ENCODE measurements around the gene SLC5A3.

The SLC5A3 gene

DNA sequence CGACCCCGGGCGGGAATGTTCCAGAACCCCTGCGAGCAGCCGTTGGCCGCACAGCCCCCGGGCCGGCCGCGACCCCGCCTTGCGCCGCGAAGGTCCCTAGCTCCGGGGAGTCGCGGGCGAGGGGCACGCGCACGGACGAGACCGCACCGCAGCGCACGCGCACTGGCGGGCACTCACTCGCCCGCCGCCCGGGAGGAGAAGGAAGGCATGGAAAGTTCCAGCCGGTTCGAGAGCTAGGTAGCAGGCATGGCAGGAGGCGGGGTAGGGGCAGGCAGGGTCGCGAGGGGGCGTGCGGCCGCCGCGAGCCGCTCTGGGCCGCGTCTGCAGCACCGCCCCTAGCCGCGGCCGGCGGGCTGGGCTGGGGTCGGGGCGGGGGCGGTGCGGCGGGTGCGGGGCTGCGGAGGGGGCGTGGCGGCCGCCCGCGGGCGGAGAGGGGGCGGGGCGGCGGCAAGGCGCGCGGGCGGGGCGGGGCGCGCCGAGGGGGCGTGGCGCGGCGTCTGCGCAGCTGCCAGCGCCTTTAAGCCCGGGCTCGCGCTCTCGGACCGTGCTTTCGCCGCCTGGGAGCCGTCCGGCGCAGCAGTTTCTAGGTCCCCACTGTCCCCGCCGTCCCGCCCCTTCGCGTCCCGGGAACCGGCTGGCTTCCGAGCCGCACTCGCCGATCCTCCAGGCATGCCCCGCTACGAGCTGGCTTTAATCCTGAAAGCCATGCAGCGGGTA lies at the start of gene SLC5A3, which contains the start of gene MRPS6:
TSS of gene SLC5A3 (plus strand) at position 547 of the 717 bp plus-strand sequence. CDS start 21,621 bp downstream, outside the sequence.
TSS of gene MRPS6 (plus strand) at position 547 of the 717 bp plus-strand sequence. CDS start at position 670, 123 bp downstream.
- DNase-seq: peak; percentile 55

DNA sequence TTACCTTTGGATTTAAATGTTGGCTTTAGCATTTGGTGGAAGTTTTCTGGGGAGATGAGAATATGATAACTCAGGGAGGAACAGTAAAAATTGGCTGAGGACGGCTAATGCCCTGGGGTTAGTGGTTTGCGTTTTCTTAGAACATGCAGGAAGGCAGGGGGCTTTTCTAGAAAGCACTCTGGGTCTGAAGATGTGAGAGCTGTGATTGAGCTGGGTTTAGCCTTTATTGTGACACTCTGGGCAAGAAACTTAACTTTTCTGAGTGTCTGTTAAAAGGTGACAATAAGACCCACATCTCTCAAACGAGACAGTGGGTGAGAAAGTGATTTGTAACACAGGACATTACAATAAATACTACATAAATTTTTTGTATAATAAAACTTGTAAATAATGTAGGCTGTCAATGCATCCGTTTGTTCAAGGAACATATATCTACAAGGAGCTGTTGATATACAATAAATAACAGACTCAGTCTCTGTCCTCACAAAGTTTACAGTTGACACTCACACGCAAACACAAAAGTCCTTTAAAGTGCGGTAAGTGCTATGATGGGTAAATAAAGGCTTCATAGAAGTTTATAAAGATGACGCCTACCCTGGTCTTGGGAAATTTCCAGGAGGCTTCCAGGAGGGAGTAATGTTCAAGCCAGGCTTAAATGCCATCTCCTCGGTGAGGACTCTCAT lies 49.5 kb upstream of the SLC5A3 start:
- no peak for DNase-seq

DNA sequence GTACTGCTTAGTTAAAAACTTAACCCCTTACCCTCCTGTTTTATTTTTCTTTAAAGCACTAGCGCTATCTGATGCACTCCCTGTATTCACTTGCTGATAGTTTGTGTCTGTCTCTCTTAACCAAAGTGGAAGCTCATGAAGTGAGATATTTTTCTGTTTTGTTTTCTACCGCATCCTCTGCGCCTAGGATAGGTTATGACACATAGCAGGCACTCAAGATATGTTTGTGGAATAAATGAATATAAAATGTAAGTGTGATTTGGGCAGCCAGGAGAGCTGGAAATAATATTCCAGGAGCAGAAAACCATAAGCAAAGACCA lies 49.0 kb upstream of the SLC5A3 start:
- no peak for DNase-seq

DNA sequence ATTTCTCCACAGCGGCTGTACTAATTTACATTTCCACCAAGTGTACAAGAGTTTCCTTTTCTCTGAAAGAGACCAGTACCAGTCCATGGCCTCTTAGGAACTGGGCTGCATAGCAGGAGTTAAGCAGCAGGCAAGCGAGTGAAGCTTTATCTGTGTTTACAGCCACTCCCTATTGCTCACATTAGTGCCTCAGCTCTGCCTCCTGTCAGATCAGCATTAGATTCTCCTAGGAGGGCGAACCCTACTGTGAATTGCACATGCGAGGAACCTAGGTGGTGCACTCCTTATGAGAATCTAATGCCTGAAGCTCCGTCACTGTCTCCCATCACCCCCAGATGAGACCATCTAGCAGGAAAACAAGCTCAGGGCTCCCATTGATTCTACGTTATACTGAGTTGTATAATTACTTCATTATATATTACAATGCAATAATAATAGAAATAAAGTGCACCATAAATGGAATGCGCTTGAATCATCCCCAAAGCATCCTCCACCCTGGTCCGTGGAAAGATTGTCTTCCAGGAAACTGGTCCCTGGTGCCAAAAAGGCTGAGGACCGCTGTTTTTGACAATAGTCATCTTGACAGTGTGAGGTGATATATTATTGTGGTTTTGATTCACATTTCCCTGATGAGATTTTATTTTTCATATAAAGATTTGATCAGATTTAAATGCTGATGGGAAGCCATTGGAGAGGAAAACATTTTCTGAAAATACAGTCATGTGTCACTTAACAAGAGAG lies 45.5 kb upstream of the SLC5A3 start:
- no peak for DNase-seq

DNA sequence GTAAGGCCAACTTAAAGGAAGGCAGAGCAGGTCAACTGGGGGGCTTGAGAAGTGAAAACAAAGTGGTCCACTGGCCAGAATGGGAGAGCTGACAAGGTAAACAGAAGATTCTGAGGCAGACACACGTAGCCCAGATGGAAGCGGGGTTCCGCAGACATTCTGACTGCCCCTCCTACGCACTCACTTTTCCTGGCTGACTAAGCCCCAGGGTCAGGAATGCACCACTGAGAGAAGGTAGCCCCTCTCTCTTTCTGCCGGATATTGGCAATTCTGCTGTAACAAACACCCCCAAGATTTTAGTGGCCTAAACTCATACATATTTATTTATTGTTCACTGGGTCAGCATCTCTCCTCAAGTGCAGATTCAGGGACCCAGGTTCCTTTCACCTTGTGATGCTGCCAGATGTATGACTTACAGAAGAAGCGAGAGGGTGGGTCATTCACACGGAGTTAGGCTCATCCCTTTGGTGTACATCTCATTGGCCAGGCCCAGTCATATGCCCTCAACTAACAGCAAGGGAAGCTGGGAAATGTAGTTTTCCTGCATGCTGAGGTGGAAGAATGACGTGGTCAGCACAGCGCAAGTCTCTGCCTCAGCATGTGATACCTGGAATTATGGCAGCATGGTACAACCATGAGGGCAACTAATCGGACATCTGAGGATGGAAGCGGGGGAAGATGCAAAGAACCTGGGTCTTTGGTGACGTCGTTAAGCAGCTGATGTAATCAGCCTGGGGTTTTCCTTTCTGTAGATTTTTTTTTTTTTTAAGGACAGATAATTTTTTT lies 43.4 kb upstream of the SLC5A3 start:
- DNase-seq: no peak

DNA sequence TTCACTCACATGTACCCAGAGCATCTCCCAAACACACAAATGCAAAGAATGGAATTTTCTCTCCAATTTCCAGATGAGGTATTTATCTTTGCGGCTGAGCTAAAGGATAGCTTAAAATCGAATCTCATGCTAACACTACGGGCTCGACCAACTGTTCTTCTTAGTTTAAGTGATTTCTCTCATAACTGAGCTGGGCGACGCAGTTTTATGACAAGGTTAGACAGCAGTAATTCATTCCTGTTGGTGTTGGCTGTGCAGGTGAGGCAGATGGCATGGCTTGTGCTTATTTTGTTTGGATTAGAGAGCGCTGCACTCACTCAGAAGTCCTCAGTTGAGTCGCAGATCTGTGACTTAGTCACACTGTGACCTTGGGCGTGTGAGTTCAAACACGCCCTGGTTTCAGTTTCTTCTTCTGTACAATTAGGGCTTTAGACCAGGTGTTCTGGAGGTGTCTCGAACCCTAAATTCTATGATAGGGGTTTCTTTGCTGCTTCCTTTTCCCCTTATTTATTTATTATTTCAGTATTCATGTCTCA lies 41.5 kb upstream of the SLC5A3 start:
- no peak for DNase-seq

DNA sequence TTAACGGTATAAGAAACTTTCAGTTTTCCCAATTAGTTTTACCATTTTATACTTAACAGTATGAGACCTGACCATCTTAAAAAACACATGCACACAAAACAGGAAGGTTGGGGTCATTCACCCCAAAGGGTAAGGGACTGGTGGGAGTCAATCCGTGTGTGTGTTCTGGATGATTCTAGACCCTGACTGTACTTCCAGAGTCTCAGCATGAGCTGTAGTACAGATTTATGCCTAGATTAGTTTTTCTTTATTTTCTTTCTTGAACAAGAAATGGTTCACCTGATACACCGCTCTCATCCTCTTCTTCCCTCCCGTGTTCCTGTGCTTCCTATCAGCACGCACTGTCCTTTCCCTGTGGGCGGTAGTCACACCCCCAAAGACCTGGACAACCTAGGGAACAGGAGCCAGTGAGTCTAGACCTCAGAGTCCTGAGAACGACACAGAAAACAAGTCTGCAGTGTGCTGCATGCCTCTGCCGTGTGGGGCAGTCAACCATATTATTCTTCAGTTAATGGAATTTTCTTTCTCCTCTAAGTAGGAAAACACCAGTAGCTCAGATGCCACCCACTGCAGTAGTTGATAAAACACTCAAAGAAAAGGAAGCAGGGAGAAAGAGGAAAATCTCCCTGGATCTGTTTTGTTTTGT lies 38.9 kb upstream of the SLC5A3 start:
- no peak for DNase-seq

DNA sequence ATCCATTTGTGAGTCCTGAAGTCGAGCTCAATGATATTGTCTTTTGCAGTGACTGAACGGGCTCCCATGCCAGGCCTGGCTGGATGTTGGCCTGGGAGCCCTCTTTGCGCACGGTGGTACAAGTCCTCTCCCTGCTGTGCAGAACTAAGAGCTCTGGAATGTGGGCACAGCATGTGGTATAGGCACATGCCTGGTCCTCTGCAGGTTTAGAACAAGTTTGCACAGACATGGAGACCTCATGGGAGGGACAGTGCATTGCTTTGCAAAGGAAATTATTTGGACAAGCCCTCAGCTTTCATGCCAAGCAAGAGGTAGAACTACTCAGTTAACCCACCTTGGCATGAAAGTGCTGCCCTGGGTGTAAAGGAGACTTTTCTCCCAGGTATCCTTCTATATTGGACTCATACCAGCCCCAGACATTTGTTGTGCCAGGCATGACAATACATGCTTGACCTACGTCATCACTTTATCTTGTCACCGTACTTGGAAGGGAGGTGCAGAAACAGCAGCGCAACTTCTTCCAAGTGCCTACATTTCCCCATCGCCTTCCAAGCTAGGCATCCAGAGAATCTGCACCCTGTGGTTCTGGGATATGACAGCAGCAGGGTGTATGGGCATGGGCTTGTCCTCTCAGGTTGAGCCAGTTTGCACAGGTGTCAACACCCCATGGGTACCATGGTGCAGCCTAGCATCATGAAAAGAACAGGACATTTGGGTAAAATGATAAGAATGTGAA lies 37.6 kb upstream of the SLC5A3 start:
- DNase-seq: no peak

DNA sequence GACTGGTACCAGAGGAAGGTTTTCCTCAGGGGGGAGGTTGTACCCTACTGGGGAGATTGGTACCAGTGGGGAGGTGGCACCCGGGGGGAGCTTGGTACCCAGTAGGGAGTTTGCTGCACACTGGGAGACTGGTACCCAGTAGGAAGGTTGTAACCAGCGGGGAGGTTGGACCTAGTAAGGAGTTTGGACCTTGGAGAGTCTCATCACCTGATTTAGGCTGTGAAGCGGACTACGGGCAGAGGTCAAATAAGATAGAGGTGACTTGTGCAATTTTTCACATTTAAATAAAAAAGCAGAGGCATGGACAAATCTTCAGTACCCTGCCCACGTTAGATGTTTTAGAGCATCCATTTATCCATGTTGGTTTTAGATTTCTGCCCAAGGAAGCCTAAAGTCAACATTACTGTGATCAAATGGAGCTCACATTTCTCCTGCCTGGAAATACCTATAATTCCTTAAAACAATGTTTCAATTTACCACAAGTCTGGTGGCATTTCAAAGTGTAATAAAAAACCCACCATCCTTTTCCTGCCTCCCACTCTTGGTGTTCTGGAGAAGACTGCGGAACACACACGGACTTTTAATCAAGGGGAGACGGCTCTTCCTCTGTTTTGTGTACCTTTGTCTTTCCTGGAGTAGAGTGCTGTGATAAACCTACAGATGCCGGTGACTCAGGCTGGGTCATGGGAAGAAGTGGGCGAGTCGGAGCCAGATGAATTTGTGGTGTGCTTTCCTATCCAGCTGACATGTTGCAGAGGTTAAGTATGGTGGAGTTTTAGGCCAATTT lies 36.2 kb upstream of the SLC5A3 start:
- DNase-seq: no peak

DNA sequence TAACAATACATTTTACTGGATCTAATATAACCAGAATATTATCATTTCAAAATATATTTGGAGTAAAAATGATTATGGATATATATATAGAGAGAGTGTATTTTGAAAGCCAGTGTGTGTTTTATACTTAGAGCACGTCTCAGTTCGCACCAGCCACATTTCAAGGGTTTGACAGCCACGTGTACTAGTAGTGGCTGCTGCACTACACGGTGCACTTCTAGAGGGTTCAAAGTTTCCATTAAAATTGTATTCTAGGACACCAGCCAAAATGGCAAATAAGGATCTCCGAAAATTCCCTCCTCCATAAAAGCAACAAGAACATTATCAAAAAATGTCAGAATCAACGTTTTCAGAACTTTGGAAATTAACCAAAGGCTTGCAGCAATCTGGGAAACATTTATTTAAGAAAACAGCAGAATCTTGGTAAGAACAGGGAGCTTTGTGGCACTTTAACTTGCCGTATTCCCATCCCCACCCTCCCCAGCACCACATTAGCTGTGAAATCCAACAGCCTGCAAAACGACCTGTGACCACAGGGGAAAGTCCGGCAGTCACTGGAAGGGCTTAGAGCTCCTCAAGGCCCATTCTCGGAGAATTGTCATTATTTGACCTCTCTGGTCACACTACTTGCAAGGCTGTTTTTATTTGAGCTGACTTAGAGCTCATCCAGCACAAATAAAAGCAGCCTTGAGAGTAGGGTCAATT lies 33.5 kb upstream of the SLC5A3 start:
- no peak for DNase-seq

DNA sequence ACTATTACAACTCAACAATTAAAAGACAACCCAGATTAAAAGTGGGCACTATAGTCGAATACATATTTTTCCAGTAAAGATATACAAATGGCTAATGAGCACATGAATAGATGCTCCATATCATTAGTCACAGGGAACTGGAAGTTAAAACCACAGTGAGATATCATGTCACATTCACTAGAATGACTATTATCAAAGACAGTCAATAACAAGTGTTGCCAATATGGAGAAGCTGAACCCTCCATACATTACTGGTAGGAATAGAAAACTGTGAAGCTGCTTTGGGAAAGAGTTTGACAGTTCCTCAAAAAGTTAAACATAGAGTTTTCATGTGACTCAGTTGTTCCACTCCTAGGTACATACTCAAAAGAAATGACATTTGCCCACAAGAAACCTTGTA lies 30.6 kb upstream of the SLC5A3 start:
- no peak for DNase-seq

DNA sequence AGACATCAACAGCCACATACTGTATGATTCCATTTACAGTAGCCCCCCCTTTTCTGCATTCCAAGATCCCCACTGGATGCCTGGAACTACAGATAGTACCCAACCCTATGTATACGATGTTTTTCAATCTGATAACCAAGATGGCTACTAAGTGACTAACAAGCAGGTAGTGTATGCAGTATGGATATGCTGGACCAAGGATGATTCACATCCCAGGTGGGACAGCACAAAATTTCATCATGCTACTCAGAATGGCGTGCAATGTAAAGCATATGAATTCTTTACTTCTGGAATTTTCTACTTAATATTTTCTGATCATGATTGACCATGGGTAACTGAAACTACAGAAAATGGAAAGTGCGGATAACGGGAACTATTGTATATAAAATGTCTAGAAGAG lies 30.0 kb upstream of the SLC5A3 start:
- DNase-seq: no peak

DNA sequence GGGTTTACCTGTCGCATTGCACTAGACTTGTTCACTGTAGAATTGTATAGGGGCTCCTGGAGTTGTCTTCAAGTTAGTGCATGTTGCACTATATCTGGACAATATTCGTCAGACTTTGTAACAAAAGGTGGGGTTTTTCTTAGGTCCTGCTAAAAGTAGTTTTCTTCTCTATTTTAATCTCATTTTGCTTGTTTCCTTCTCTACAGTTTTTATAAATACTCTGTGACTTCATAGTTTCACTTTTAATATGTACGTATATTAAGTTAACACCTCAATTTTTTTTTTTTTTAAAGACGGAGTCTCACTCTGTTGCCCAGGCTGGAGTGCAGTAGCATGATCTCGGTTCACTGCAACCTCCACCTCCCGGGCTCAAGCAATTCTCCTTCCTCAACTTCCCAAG lies 26.5 kb upstream of the SLC5A3 start:
- DNase-seq: no peak

DNA sequence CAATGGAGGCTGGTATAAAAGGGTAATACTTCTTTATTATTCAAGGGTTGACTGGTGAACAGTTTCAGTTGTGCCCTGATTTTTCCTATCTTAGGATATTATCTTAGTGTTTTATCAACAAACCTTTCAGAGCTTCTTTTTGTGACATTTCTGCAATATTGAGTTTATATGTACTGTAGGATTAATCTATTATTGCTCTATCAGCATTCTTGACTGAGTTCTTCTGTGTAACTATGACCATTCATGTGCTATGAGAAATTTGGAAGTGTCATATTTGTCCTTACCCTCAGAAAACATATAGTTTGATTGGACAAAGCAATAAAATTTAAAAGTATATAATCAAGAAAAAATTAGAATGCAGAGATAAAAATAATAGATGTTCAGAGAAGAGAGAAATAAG lies 25.5 kb upstream of the SLC5A3 start:
- DNase-seq: no peak

DNA sequence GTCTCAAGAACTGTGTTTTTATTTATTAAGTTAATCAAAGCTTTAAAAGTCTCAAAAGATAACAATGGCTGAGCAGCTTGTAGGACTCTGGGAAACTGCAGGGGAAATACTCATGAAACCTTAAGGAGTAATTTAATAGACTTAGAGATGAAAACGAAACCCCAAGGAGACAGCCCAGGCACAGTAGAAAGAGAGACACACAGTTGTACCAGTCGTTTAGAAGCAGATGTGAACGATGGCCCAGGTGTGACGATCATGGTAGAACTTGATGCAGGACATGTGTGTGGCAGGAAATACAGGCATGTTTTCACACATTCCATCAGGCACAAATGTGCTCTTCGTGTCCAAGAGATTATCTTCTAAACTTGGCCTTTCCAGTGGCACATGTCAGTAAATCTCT lies 21.2 kb upstream of the SLC5A3 start:
- no peak for DNase-seq

DNA sequence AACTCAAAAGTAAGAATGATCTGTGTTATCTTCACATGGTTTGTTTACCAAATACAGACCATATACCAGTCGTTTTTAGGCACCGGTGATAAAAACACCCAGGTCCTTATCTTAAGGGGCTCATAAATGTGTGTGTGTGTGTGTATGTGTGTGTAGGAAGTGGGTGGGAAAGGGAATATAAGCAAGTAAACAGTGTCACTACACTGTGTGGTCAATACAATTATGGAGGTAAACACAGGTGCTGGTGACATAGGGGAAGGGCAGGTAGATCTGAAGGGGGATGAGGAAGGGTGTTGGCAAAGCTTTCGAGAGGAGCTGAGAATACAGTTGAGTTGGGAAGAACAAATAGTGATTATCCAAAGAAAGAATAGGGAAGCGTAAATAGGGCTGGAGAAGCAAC lies 19.1 kb upstream of the SLC5A3 start:
- no peak for DNase-seq

DNA sequence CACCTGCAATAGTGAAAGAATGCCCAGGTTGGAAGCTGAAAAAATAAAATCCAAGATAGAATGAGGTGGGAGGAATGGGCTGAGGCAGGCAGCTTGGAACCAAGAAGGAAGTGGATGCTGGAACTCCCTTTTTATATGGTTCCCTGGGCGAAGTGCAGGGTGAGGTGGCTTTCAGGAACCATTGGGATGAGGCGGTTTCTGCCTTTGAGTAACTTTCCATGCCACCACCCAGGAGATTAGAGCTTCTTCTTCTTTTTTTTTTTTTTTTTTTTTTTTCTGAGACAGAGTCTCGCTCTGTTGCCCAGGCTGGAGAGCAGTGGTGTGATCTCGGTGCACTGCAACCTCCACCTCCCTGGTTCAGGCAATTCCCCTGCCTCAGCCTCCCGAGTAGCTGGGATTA lies 17.8 kb upstream of the SLC5A3 start:
- no peak for DNase-seq

DNA sequence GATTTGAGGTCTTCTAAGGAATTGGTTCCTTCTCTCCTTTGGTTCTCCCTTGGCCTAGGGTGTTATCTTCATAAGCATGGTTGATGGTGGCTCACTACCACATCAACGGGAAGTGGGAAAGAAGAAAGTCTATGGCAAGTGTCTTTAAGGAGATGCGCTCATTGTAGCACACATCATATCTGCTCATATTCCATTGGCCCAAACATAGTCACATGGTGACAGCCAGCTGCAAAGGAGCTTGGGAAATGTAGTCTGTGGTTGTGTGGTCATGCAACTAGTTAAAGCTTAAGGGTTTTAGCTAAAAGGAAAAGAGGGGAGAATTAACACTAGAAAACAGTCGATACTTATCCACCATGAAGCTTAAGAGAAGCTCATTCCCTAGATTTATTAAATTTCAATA lies 11.4 kb upstream of the SLC5A3 start:
- no peak for DNase-seq

DNA sequence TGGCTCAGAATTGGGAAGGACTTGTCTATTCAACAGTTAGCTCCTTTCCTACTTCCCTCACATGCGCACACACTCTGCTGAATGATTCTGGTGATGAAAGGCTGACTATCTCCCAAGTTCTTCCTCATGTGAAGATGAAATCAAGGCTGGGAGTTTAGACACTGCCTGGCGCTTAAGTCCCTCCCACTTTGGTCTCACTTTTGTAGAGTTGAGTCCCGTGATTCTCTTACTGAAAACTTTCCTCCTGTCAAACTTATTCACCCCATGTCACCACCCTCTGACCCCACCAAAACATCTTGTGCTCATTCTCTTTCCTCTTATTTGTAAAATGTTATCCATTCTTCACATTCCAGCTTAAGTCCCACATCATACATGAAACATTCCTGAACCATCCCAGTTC lies 8.4 kb upstream of the SLC5A3 start:
- no peak for DNase-seq

DNA sequence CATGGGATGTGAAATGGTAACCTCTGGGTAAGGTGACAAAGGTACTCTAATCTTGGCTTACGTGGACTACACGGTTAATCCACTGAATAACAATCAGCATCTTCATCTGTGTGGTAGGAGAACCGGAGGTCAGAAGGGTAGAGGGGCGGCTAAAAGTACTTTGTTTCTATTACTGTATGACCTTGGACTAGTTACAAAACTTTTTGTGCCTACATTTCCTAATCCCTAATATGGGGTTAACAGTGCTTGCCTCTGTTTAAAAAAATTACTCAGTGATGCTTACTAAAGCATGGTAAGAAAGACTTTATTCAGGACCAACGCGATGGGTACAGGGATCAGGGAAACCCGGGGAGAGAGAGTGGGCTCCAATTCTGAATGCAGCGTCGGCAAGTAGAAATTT lies 1.7 kb upstream of the SLC5A3 start:
- DNase-seq: no peak
